Keratinocyte (primary cell): ENCODE results near the gene OR5M3.

Experiments
- EZH2 ChIP-seq: IDR thresholded peaks from one replicate; pipeline ENCODE4 v1.6.1; 2012; ENCODE audit warnings: inconsistent platforms, mild to moderate bottlenecking, low read length, moderate library complexity
- TF ChIP-seq, protein P1 (sequence below), 3 experiments: IDR thresholded peaks in 1 of 3; conservative IDR thresholded peaks in 1 of 3; optimal IDR thresholded peaks in 1 of 3; 2 replicates in 2 of 3; 3 replicates in 1 of 3; pipeline versions ENCODE3 to v1.5.1; 2011; ENCODE audit warnings: low read length in 3 of 3, mild to moderate bottlenecking in 3 of 3, moderate library complexity in 2 of 3, control low read depth in 1 of 3, inconsistent platforms in 1 of 3; ENCODE audit not compliant: insufficient read depth in 2 of 3; ENCODE audit errors: extremely low read depth in 1 of 3

DNA sequence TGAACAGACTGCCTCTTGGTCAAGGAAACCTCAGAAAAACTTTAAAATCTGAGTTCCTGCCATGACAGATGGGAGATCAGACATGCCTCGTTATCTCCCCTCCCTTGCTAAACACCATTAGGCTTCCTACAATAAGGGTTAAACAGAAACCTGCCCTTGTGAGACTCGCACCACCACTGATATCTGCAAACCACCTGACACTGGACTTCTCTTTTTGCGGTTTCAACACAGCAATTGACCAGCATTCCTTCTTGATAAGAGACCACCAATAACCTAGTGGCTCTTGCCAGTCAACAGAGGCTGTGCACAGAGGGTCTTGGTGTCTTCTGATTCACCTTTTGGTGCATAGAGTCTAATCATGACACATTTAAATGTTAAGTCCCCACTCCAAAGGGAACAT is 13.6 kb upstream of the OR5M3 start:
- TF ChIP-seq, protein P1, sequence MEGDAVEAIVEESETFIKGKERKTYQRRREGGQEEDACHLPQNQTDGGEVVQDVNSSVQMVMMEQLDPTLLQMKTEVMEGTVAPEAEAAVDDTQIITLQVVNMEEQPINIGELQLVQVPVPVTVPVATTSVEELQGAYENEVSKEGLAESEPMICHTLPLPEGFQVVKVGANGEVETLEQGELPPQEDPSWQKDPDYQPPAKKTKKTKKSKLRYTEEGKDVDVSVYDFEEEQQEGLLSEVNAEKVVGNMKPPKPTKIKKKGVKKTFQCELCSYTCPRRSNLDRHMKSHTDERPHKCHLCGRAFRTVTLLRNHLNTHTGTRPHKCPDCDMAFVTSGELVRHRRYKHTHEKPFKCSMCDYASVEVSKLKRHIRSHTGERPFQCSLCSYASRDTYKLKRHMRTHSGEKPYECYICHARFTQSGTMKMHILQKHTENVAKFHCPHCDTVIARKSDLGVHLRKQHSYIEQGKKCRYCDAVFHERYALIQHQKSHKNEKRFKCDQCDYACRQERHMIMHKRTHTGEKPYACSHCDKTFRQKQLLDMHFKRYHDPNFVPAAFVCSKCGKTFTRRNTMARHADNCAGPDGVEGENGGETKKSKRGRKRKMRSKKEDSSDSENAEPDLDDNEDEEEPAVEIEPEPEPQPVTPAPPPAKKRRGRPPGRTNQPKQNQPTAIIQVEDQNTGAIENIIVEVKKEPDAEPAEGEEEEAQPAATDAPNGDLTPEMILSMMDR (optimal IDR thresholded peaks at IDR 0.05 in 1 of 3, IDR thresholded peaks at IDR 0.05 in 1 of 3, conservative IDR thresholded peaks at IDR 0.05 in 1 of 3; ENCODE audit: extremely low read depth in 1 of 3, insufficient read depth in 2 of 3, low read length in 3 of 3) = no peak
- no peak for TF ChIP-seq EZH2
